Germinal center (tissue), 1 donor: ENCODE results near the gene HIBCH.
"Not testable (repeated sequence)": the region's sequence is repeated elsewhere in the genome, so short reads cannot be mapped to it uniquely, and the experiment has no call there.

ENCODE experiments used
- DNase-seq: peaks from one replicate; pipeline ENCODE4 v3.0.0; 2012; ENCODE audit warnings: mixed read lengths, low spot score

HIBCH gene

GRCh38 chr2:190235551-190236075 lies 84.0 kb downstream of the HIBCH start:
- no peak for DNase-seq

- no peak for DNase-seq
These were observed 84.5 kb downstream of the HIBCH start for GRCh38 chr2:190235101-190235500.

DNA sequence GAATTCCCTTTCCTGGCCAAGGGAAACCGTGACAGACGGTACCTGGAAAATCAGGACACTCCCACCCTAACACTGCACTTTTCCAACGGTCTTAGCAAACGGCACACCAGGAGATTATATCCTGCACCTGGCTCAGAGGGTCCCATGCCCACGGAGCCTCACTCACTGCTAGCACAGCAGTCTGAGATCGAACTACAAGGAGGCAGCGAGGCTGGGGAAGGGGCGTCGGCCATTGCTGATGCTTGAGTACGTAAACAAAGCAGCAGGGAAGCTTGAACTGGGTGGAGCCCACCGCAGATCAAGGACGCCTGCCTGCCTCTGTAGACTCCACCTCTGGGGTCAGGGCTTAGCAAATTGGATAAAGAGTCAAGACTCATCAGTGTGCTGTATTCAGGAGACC lies 95.6 kb downstream of the HIBCH start:
- not testable (repeated sequence) for DNase-seq

- DNase-seq = not testable (repeated sequence)
These were observed 96.9 kb downstream of the HIBCH start for GRCh38 chr2:190222745-190223144.

DNA sequence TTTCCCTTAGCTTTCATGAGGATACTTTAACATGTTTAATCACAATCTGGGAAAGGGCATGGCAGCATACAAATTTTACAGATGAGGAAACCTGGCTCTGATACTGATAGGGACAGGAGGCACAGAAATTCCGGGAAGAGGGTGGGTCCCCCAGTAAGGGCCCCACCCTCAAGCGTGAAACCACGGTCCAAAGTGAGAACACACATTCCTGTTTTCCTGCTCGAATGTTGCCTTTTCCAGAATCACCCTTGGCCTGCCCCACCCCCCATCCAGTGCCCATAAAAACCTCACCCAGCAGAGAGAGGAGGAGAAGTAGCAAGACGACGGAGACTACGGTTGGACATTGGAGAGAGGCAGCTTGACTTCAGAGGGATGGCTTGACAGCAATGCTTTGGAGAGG lies 98.2 kb downstream of the HIBCH start:
- no peak for DNase-seq

DNA sequence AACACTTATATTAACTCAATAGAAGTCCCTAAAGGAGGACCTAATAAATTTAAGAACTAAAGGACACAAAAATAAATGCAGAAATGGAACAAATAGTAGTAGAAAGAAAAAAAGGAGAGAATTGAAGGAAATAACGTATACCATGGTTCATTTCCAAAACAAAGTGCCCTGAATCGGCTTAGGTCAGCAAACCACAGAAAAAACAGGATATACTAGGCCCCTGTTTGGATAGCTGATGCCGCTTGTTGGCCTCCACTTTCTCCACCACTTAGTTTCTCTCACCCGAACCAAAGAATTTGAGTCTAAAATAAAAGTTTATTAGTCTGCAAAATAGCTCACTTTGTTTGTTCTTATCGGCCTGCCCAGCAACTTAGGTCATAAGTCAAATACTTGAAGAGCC lies 100.4 kb downstream of the HIBCH start:
- no peak for DNase-seq

GRCh38 chr2:190217616-190218015 lies 102.0 kb downstream of the HIBCH start:
- no peak for DNase-seq

GRCh38 chr2:190216829-190217228 lies 102.8 kb downstream of the HIBCH start:
- no peak for DNase-seq

DNA sequence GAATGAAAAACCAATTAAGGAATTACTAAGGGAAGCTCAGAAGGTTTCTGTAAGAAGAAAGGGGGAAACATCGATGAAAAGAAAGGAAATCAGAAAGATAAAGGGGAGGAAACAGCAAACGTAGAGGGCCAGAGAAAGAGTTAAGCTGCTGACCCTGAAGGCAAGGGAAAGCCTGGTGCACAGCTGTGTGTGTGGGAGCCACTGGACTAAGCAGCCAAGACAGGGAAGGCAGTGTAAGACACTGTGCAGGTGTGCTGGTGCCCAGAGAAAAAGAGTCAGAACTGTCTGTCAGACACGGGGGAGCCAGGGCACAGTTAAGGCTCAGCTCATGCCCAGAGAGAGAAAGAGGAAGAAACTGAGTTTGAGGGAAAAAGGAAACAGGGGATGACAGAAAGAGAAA lies 104.0 kb downstream of the HIBCH start:
- no peak for DNase-seq

- DNase-seq = no peak
These were observed 105.0 kb downstream of the HIBCH start for GRCh38 chr2:190214426-190215194.

GRCh38 chr2:190213441-190214335 lies 105.9 kb downstream of the HIBCH start:
- no peak for DNase-seq

DNA sequence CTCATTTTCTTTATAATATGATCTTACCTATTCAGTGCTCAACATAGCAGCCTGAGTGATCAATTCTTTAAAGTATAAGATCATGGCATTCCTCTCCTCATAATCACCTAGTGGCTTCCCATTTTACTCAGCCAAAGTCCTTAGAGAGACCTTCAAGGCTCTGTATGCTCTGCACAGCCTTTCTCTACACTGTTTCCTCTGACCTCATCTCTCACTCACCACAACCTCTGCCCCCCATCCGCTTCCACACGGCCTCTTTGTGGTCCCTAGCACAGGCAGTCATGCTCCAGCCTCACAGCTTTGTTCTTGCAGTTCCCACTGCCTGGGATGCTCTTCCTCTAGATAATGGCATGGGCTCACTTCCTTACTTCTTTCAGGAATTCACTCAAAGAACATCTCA lies 109.2 kb downstream of the HIBCH start:
- no peak for DNase-seq

- no peak for DNase-seq
These were observed 110.1 kb downstream of the HIBCH start for GRCh38 chr2:190209559-190209958.

DNA sequence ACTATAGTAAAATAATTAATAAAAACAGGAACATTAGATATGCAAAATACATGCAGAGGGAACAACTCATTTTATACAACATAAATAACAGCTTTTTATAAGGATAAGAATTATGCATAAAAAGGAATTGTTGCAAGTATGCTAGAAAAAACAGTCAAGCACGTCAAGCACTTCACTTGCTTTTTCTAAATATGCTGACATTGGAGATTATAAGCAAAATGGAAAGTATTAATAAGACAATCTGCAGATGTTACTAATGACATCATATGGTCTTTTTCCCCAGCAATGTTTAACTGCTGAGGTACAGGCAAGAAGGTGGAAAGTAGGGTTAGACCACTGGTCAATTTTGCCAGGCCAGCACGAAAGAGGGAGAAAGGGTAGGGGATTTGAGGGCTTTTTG lies 111.7 kb downstream of the HIBCH start:
- no peak for DNase-seq

GRCh38 chr2:190205657-190206056 lies 114.0 kb downstream of the HIBCH start:
- DNase-seq = no peak

DNA sequence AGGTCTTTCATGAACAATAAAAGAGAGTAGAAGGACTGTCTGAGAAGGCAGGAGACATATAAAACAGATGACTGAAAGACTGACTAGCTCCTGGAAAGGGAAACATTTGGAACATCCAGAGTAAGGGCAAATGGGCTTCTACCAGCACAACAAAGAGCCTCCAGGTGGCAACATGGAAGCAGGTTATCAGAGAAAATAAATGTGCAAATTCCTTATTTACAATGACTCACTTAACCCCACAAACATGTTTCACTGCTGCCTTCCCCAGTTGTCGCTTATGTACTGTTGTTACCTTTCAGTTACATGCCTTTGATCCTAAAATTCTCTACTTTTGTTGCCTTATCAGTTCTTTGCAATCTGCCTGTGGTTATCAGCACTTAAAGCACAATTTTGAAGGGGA lies 117.0 kb downstream of the HIBCH start:
- DNase-seq = no peak

DNA sequence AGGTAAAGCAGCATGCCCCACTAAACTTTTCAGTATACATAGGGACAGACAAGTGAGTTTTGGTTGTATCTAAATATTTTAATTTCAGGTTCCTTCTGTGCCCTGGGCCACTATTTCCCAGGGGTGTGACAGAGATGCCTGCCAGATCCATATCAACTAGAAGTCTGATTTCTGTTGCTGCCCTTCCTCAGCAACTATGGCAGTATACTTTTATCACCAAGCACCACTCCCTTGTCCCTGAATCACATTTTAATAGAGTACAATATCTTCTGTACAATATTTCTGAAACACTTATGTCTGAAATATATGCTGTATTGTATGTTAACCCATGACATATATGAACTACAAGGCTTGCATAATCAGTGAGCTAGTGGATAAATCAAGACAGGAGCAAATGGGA lies 117.6 kb downstream of the HIBCH start:
- DNase-seq = no peak

GRCh38 chr2:190200603-190201002 lies 119.0 kb downstream of the HIBCH start:
- DNase-seq = no peak

DNA sequence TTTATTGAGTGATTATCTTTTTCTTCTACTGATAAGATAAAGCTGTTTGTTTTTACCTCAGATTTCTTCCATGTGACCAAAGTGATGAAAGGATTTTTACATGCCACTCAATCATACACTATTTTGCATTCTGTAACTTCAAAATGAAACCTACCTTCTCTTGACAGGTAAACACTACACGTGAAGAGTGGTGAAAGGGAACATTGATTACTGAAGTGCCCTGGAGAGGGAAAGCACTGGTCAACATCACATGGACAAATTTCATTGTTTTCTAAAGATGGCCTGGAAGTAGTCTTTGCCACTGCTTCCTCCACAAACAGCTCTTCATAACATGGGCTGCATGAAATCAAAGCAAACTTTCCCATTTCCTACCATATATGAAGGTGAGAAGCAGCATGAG lies 120.1 kb downstream of the HIBCH start:
- DNase-seq = no peak

- no peak for DNase-seq
These were observed 120.5 kb downstream of the HIBCH start for GRCh38 chr2:190199109-190199508.

GRCh38 chr2:190197143-190197720 lies 122.4 kb downstream of the HIBCH start:
- DNase-seq = no peak

DNA sequence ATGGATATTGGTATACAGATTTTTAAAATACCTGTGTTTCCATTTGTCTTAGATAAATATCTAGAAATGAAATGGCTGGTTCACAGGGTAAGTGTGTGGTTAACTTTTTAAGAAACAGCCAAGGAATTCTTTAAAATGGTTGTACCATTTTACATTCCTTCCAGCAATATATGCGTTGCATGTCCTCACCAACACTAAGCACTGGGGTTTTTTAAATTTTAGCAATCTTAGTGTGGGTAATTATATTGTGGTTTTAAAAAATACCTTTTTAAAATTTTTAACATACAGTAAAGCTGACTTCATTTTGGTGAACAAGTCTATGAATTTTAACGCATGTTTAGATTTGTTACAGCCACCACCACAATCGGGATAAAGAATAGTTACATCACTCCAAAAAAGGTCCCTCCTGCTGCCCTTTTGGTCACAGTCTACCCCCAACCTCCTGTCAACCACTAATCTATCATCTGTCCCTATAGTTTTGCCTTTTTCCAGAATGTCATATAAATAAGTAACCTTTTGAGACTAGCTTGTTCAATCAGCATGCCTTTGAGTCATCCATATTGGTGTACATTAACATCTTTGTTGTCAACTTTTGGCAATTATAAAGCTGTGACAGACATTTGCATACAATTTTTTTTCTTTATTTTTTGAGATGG lies 129.0 kb downstream of the HIBCH start:
- no peak for DNase-seq
